Measurements from ENCODE around the gene DNAJC11.

DNA sequence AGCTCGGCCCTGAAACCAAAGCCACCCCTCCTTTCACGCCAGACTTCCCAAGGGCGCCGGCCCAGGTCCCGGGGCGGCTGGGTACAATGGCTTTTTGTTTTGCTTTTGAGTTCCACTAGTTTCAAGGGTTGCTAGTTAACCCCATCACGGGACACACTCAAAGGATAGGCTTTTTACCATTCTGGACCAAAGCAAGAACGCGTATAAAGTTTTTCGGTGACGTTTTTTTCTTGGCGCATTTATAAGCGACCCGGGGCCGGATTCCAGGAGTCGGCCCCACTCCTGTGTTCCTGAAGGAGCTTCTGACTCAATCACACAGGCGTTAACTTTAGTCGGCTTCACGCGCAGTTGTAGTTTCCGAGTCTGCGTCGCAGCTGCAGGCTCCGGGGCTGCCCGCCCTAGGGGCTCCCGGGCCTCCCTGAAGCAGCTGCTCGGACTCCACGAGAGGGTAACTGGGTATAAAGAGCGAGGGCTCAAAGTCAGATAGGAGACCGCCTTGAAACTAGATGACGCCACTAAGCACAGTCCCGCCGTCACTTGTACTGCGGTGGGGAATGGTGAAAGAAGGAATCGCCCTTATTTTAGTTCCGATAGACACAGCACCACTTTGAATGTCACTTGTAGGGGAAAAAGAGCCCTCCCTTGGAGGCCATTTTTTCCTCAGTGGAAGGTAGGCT, 98.2 kb downstream of the DNAJC11 start:
- TF ChIP-seq, protein P1, sequence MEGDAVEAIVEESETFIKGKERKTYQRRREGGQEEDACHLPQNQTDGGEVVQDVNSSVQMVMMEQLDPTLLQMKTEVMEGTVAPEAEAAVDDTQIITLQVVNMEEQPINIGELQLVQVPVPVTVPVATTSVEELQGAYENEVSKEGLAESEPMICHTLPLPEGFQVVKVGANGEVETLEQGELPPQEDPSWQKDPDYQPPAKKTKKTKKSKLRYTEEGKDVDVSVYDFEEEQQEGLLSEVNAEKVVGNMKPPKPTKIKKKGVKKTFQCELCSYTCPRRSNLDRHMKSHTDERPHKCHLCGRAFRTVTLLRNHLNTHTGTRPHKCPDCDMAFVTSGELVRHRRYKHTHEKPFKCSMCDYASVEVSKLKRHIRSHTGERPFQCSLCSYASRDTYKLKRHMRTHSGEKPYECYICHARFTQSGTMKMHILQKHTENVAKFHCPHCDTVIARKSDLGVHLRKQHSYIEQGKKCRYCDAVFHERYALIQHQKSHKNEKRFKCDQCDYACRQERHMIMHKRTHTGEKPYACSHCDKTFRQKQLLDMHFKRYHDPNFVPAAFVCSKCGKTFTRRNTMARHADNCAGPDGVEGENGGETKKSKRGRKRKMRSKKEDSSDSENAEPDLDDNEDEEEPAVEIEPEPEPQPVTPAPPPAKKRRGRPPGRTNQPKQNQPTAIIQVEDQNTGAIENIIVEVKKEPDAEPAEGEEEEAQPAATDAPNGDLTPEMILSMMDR (IDR thresholded peaks at IDR 0.05), result no peak
- TF ChIP-seq POLR2A (IDR thresholded peaks at IDR 0.05) (peak; percentile 47), POLR2AphosphoS5 (IDR thresholded peaks at IDR 0.05) (peak in 1 of 3 donors; percentile 23)

All from breast epithelium (tissue), 3 donors.